H1 (cell line): ENCODE results near the gene ASPDH. TPM values are rescaled to one million over a fixed set of nuclear protein-coding genes. Genes with fewer than 3 reads are reported as not detected.

Experiments used
- CBX8 ChIP-seq: fragments of 300-800, 300-1000 bp; sonication (generic); IDR thresholded peaks from 2 replicates; pipeline ENCODE4 v1.7.1; 2016; ENCODE audit warnings: low read depth, low read length, borderline replicate concordance
- GTF2F1 ChIP-seq: IDR thresholded peaks from 2 replicates; pipeline ENCODE4 v1.6.1; 2012; ENCODE audit warnings: low read depth, low read length, improper control_type of control experiment, borderline replicate concordance
- RXRA ChIP-seq: IDR thresholded peaks from 2 replicates; pipeline ENCODE4 v1.6.1; 2011; ENCODE audit warnings: low read depth, mild to moderate bottlenecking, low read length, moderate library complexity; ENCODE audit not compliant: insufficient read depth
- YY1 ChIP-seq: IDR thresholded peaks from 2 replicates; pipeline ENCODE4 v1.6.1; 2011; ENCODE audit warnings: low read depth, mild to moderate bottlenecking, low read length
- ZNF274 ChIP-seq: IDR thresholded peaks from 2 replicates; pipeline ENCODE4 v1.7.0; 2012; ENCODE audit warnings: low read length, borderline replicate concordance; ENCODE audit errors: extremely low read depth
- polyA plus RNA-seq, 7 experiments: library from polyadenylated mRNA; depleted of rRNA in 3 of 7; stranded (reverse) in 5 of 7; unstranded in 2 of 7; fragments of >200 nt in 5 of 7; fragments of 200-250 nt in 2 of 7; gene quantifications; 1 replicate in 5 of 7; 2 replicates in 1 of 7; 4 replicates in 1 of 7; pipeline versions ENCODE4 v1.2.1 to v1.2.3, GENCODE V29; 2011 to 2013; ENCODE audit warnings: missing spikeins in 2 of 7, mixed read lengths in 2 of 7
- total RNA-seq: library from RNA; stranded (reverse); fragmentation: NEBNext Ultra II Directional; extraction: Animal tissue kit (Norgen Biotek cat#: 25700); gene quantifications from 2 replicates; pipeline ENCODE4 v1.2.1, GENCODE V29; 2021

Gene ASPDH
- total and polyA plus RNA-seq, 2 of the 8 experiments (the other 6 are each of a cell fraction or from before 2014, with no cell fraction given) = not detected

DNA sequence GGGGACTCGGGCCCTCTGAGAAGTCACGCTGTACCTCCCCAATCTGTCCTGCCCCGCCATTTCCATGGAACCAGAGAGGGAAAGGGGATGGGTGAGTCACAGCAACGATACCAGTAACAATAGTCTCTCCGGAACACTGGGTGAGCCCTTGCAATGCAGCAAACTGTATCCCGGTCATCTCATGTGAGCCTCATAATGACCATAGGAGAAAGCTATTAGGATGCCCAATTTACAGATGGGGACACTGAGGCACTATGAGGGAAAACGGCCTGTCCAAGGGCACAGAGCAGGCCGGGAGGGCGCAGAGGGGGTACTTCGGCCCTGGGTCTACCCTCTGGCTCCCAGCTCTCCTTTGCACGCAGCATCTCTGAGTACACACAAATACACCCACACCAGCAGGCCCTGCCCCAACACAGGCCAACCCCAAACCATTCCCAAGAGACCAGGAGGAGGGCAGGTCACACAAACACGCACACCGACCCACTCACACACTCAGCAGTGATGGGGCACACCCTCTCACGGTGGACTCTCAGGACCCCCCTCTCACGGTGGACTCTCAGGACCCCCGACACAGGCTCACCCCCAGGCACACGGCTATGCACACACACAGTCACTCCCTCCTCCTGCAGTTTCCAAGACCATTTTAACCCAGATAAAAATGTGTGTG lies 36.3 kb upstream of the ASPDH start (continued):
- no peak for TF ChIP-seq YY1
- TF ChIP-seq GTF2F1 = no peak
- no peak for TF ChIP-seq RXRA
- TF ChIP-seq ZNF274 = no peak
- no peak for TF ChIP-seq CBX8
